ENCODE results near the gene KNCN.

The KNCN gene

DNA sequence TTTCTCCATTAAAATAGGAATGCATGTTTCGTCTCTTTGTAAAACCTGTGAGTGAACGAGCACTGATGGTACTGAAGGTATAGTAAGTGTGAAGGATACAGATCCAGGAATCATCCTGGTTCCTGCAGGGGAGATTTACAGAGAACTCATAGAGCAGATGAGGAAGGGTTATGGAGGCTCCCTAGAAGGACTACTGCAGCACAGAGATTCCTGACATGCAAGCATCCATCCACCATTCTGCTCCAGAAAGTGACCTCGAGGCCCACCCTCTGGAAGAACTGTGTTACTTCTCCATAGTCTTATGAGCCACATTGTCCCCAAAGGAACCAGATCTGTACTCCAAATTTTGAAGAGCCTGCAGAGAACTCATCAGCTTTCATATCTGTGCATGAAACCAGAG is 38.1 kb upstream of the KNCN start:
- H3K27ac ChIP-seq, result no peak overlapping the region
- TF ChIP-seq, protein P1, sequence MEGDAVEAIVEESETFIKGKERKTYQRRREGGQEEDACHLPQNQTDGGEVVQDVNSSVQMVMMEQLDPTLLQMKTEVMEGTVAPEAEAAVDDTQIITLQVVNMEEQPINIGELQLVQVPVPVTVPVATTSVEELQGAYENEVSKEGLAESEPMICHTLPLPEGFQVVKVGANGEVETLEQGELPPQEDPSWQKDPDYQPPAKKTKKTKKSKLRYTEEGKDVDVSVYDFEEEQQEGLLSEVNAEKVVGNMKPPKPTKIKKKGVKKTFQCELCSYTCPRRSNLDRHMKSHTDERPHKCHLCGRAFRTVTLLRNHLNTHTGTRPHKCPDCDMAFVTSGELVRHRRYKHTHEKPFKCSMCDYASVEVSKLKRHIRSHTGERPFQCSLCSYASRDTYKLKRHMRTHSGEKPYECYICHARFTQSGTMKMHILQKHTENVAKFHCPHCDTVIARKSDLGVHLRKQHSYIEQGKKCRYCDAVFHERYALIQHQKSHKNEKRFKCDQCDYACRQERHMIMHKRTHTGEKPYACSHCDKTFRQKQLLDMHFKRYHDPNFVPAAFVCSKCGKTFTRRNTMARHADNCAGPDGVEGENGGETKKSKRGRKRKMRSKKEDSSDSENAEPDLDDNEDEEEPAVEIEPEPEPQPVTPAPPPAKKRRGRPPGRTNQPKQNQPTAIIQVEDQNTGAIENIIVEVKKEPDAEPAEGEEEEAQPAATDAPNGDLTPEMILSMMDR (conservative IDR thresholded peaks at IDR 0.05), result no peak

DNA sequence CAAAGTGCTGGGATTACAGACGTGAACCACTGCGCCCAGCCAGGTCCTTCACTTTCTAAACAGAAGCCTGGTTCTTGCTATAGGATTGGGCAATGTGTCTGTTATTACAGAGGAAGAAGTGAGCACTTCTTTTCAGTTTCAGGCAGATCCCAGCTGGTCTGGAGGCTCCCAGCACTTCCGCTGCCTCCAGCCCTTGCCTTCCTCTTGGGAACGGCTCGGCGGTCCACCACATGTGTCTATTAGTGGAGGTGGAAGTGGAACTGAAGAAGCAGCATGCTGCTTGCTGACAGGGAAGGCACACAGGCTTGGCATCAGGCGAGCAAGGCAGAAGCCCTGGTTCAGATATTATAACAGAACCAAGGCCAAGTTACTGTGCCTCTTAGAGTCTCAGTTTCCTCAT is 35.6 kb upstream of the KNCN start:
- TF ChIP-seq, protein P1 (conservative IDR thresholded peaks at IDR 0.05), result no peak
- no peak overlapping the region for H3K27ac ChIP-seq

DNA sequence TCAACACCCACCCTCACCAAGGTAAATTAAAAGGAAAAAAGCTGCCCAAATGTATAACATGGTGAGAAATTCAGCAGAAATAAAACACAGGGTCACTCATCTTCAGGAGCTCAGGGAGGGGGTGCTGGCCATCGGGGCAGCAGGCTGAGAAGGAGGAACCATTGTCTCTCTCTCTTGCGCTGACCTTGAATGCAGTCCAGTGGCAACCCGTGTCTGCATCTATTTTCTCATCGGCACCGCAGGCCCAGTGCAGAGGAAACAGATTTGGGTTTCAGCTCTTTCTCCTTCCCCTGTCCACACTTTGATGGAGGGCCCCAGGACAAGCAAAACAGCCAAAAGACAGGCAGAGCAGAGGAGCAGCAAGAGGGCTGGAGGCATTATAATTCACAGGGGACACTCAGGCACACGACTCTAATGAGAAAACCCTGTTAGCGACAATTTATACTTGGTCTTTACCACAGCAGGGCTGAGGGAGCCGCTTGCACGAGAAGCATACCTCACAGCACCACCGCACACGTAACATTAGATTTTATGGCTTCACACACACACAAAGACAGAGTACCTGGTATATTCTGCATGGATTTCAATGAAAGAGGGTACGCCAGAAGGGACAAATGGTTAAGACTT is 34.0 kb upstream of the KNCN start:
- H3K27ac ChIP-seq, result no peak overlapping the region
- TF ChIP-seq, protein P1 (conservative IDR thresholded peaks at IDR 0.05), result no peak

DNA sequence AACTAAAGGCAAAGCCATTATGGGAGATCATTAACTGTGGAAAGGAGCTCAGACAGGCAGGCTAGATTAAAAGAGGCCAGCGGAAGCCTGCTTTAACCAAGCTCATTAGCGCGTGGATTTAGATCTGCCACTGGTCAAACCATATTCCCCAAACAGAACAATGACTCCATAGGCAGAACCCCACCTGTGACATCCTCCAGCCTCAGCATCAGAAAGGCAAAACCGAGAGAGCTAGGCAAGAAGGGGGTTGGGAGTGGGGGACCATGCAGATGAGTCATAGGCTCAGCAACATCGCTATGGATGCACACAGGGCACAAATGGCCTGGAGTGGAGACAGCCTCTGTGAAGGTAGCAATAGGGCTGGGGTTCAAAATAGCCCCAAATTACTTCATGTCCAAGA is 32.0 kb upstream of the KNCN start:
- TF ChIP-seq, protein P1 (conservative IDR thresholded peaks at IDR 0.05), result no peak
- H3K27ac ChIP-seq, result no peak overlapping the region

DNA sequence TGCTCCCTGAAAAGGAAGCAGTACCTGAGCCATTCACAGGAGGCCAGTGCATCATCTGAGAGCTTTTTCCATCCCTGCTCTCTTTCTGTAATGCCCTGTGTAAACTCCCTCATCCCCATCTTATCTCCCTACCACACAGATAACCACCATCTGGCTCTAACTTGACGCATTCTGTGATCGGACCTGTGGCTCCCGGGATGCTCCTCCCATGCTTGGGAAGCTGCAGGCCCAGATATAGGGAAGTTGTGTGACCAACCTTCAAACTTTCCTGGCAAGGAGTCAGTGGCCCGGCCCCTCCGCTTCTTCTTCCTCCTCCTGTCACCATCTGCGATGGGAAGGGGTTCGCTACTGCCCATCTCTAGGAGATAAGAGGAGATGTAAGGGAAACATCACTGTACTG is 31.5 kb upstream of the KNCN start:
- H3K27ac ChIP-seq, result no peak overlapping the region
- TF ChIP-seq, protein P1 (conservative IDR thresholded peaks at IDR 0.05), result no peak

DNA sequence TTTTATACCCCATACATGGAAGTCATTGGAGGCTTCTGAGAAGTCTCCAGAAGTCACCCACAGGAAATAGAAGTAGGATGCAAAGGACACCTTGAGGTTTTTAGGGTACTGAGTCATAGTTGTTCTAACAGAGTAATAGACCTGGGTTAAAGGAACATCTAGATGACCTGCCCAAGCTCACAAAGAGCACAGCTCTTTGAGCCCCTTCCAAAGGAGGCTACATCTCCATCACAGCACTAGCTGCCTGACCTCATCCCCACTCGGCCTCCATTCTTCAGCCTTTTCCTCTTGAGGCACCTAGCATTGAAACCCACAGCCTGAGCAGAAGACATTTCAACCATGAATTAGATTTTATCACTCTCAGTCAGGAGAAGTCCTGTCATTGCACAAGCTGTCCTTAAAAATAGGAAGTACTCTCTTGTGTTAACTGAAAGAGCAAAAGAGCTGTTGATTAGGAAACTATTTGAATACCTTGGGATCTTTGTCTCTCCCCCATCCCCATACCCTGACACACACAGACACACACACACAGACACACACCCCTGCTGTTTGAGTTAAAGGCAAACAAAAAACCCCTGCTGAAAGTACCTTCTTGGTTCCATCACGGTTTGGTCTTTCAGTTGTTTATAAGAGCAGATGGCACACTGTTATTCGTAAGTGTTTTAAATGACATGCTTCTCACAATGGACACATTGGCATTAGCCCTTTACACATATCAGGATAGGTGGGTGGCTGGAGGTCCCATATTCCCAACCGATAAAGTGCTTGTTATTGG is 30.4 kb upstream of the KNCN start:
- TF ChIP-seq, protein P1 (conservative IDR thresholded peaks at IDR 0.05), result no peak

DNA sequence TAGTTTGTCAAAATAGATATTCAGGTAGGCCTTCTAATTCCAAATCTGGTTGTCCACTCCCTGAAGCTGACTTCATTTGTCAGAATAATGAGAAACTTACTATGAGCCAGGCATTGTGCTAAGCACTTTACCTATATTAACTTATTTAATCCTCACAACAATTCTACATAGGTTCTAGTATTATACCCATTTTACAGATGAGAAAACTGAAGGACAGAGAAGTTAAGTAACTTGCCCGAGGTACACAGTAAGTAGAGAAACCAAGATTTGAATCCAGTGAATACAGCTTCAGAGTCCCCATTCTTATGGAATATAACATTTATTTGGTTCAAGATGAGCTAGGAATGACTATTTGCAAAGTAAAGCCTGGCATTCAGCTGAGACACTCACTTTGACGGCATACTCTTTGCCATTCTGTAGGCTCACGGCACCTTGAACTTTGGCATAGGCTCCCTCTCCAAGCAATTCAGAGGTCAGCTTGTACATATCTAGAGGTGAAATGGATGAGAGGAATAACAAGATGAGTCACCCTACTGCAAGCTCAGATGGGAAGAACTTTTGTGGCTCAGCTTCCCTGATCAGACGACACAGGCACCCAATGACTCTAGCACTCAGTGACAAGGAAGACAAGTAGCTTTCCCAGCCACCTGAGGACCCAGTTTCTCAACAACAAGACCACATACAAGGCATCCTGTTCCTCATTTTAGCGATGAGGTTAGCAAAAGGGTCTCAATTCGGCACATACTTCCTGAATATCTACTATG is 28.9 kb upstream of the KNCN start:
- no peak overlapping the region for H3K27ac ChIP-seq
- TF ChIP-seq, protein P1 (conservative IDR thresholded peaks at IDR 0.05), result no peak

More for the DNA sequence above, 30.4 kb upstream of the KNCN start:
- no peak overlapping the region for H3K27ac ChIP-seq
